DOHH2 (cell line): Measurements from ENCODE around the gene TRAF5.

ENCODE experiments used
- H3F3A ChIP-seq: fragments of 200-600 bp; sonication (generic), shearing (Covaris generic); 2 replicates; pipeline ENCODE4 v1.6.0; 2016; ENCODE audit warnings: antibody characterized with exemption, mild to moderate bottlenecking; ENCODE audit not compliant: control insufficient read depth, insufficient read depth
- H3K27ac ChIP-seq: fragments of 200-600 bp; sonication (generic); 2 replicates; pipeline ENCODE4 v1.5.1; 2014; ENCODE audit warnings: low read depth, mild to moderate bottlenecking, low read length, moderate library complexity
- H3K27me3 ChIP-seq: fragments of 200-600 bp; sonication (generic); 2 replicates; pipeline ENCODE4 v1.6.1; 2014; ENCODE audit warnings: mild to moderate bottlenecking, low read length, mixed read lengths; ENCODE audit not compliant: control insufficient read depth
- H3K36me3 ChIP-seq: fragments of 200-600 bp; sonication (generic); 2 replicates; pipeline ENCODE4 v1.6.1; 2014; ENCODE audit warnings: mild to moderate bottlenecking, low read length, moderate library complexity, mixed read lengths; ENCODE audit not compliant: control insufficient read depth
- H3K4me1 ChIP-seq: fragments of 200-600 bp; sonication (generic); 2 replicates; pipeline ENCODE4 v1.6.1; 2014; ENCODE audit warnings: mild to moderate bottlenecking, low read length, mixed read lengths; ENCODE audit not compliant: control insufficient read depth
- H3K4me2 ChIP-seq: fragments of 200-600 bp; sonication (generic); 2 replicates; pipeline ENCODE4 v1.6.0; 2014; ENCODE audit warnings: mild to moderate bottlenecking, low read length, moderate library complexity
- H3K4me3 ChIP-seq: fragments of 200-600 bp; sonication (generic); 2 replicates; pipeline ENCODE4 v1.5.1; 2014; ENCODE audit warnings: mild to moderate bottlenecking, low read length, mixed read lengths
- H3K79me2 ChIP-seq: fragments of 200-600 bp; sonication (generic); 2 replicates; pipeline ENCODE4 v1.6.1; 2014; ENCODE audit warnings: mild to moderate bottlenecking, low read length, mixed read lengths; ENCODE audit not compliant: control insufficient read depth
- H3K9me2 ChIP-seq: fragments of 200-600 bp; sonication (generic); replicated peaks from 2 replicates; pipeline ENCODE4 v1.6.1; 2014; ENCODE audit warnings: mild to moderate bottlenecking, low read length, mixed read lengths; ENCODE audit not compliant: control insufficient read depth
- H3K9me3 ChIP-seq: fragments of 200-600 bp; sonication (generic); 2 replicates; pipeline ENCODE4 v1.6.1; 2014; ENCODE audit warnings: antibody characterized with exemption, low read length, mixed read lengths; ENCODE audit not compliant: control insufficient read depth, insufficient read depth
- H4K20me1 ChIP-seq: fragments of 200-600 bp; sonication (generic); 2 replicates; pipeline ENCODE4 v1.6.0; 2014; ENCODE audit warnings: low read depth, mild to moderate bottlenecking, antibody characterized with exemption, low read length, moderate library complexity; ENCODE audit not compliant: control insufficient read depth, insufficient read depth
- CTCF ChIP-seq: fragments of 200-600 bp; sonication (generic); IDR thresholded peaks from one replicate; pipeline ENCODE4 v1.5.1; 2014; ENCODE audit warnings: antibody characterized with exemption, mild to moderate bottlenecking, low read depth, low read length; ENCODE audit not compliant: poor library complexity, severe bottlenecking
- EZH2phosphoT487 ChIP-seq: fragments of 200-600 bp; sonication (generic); IDR thresholded peaks from 2 replicates; pipeline ENCODE4 v1.6.1; 2017; ENCODE audit warnings: borderline replicate concordance, mild to moderate bottlenecking, antibody characterized with exemption, low read length, moderate library complexity, mixed read lengths

TRAF5 gene

GRCh38 chr1:211326528-211327345, at the start of gene TRAF5:
TSS of gene TRAF5 (plus strand) at chr1:211326833. CDS start at chr1:211353240, 26,407 bp downstream.
- Histone ChIP-seq H3K27ac (peak within 1 kb of the TSS; percentile 87), H3K4me1 (peaks cover 62% of the 10 kb centered on the region), H3K4me3 (peak within 1 kb of the TSS; percentile 88), H3K27me3 (no peaks in the 10 kb centered on the region), H3K9me2 (no peaks in the 10 kb centered on the region), H3K79me2 (peaks cover 54% of the 10 kb centered on the region), H3F3A (peaks cover 2% of the 10 kb centered on the region; the same call in 1 of the 2 replicates), H3K4me2 (peak within 1 kb of the TSS; percentile 91), H3K36me3 (peaks cover 14% of the 10 kb centered on the region), H3K9me3 (no peaks in the 10 kb centered on the region), H4K20me1 (no peaks in the 10 kb centered on the region)
- TF ChIP-seq EZH2phosphoT487 (no peak), CTCF (no peak)

- no peaks in the 10 kb centered on the region for H3K9me3 ChIP-seq
- TF ChIP-seq CTCF: no peak
- TF ChIP-seq EZH2phosphoT487: no peak
- H3K36me3 ChIP-seq: peaks cover 68% of the 10 kb centered on the region
- H3K9me2 ChIP-seq: no peaks in the 10 kb centered on the region
- no peak overlapping the region for H3K4me2 ChIP-seq
- no peak overlapping the region for H3K27ac ChIP-seq
- no peak overlapping the region for H3K4me3 ChIP-seq
- no peaks in the 10 kb centered on the region for H4K20me1 ChIP-seq
- H3K4me1 ChIP-seq: no peaks in the 10 kb centered on the region
- H3F3A ChIP-seq: peaks cover 3% of the 10 kb centered on the region
- no peaks in the 10 kb centered on the region for H3K79me2 ChIP-seq
- no peaks in the 10 kb centered on the region for H3K27me3 ChIP-seq
These were observed 47.3 kb upstream of the TRAF5 start for GRCh38 chr1:211279340-211279739.

GRCh38 chr1:211280910-211281309, 45.7 kb upstream of the TRAF5 start:
- H3K4me3 ChIP-seq: no peak overlapping the region

More at GRCh38 chr1:211280910-211281309, 45.7 kb upstream of the TRAF5 start:
- H3K9me3 ChIP-seq: no peaks in the 10 kb centered on the region
- no peak overlapping the region for H3K4me2 ChIP-seq
- H3F3A ChIP-seq: no peaks in the 10 kb centered on the region; the same call in 1 of the 2 replicates
- H3K9me2 ChIP-seq: no peaks in the 10 kb centered on the region
- no peak overlapping the region for H3K27ac ChIP-seq
- H3K79me2 ChIP-seq: no peaks in the 10 kb centered on the region
- no peaks in the 10 kb centered on the region for H3K27me3 ChIP-seq
- H3K36me3 ChIP-seq: peaks cover 68% of the 10 kb centered on the region
- TF ChIP-seq CTCF (no peak), EZH2phosphoT487 (no peak)
- H3K4me1 ChIP-seq: no peaks in the 10 kb centered on the region
- no peaks in the 10 kb centered on the region for H4K20me1 ChIP-seq
